H9 (cell line): ENCODE results near the gene PRICKLE3. TPM values are rescaled to one million over a fixed set of nuclear protein-coding genes. Genes with fewer than 3 reads are reported as not detected.

Experiments
- DNase-seq: peaks from one replicate; pipeline ENCODE4 v3.0.0-alpha.2; 2017
- H2AFZ ChIP-seq: one replicate; pipeline ENCODE4 v1.6.1; 2013; ENCODE audit warnings: mild to moderate bottlenecking, low read length, control low read depth, moderate library complexity
- H2AK5ac ChIP-seq: 2 replicates; pipeline ENCODE4 v1.6.1; 2013; ENCODE audit warnings: low read length, control low read depth, mixed read lengths; ENCODE audit not compliant: insufficient read length
- H2BK120ac ChIP-seq: one replicate; pipeline ENCODE4 v1.6.1; 2013; ENCODE audit warnings: low read depth, mild to moderate bottlenecking, low read length, control low read depth, inconsistent platforms; ENCODE audit not compliant: poor library complexity, severe bottlenecking
- H2BK12ac ChIP-seq: 2 replicates; pipeline ENCODE4 v1.6.1; 2013; ENCODE audit warnings: low read length, control low read depth, mixed read lengths, low read depth; ENCODE audit not compliant: insufficient read length
- H2BK15ac ChIP-seq: 2 replicates; pipeline ENCODE4 v1.6.1; 2013; ENCODE audit warnings: low read depth, low read length, control low read depth
- H2BK20ac ChIP-seq: one replicate; pipeline ENCODE4 v1.6.1; 2013; ENCODE audit warnings: low read depth, mild to moderate bottlenecking, low read length, control low read depth, inconsistent platforms; ENCODE audit not compliant: poor library complexity, severe bottlenecking
- H2BK5ac ChIP-seq: 2 replicates; pipeline ENCODE4 v1.6.1; 2013; ENCODE audit warnings: low read length, control low read depth, mixed read lengths; ENCODE audit not compliant: insufficient read length
- H3K14ac ChIP-seq: 2 replicates; pipeline ENCODE4 v1.6.1; 2013; ENCODE audit warnings: low read length, control low read depth; ENCODE audit not compliant: insufficient read depth
- H3K18ac ChIP-seq: 2 replicates; pipeline ENCODE4 v1.6.1; 2013; ENCODE audit warnings: low read depth, mild to moderate bottlenecking, mixed read lengths, low read length, control low read depth; ENCODE audit not compliant: insufficient read length
- H3K23ac ChIP-seq: 2 replicates; pipeline ENCODE4 v1.6.1; 2013; ENCODE audit warnings: low read length, control low read depth, mixed read lengths, low read depth; ENCODE audit not compliant: insufficient read length
- H3K23me2 ChIP-seq: 2 replicates; pipeline ENCODE4 v1.6.1; 2013; ENCODE audit warnings: low read depth, mild to moderate bottlenecking, mixed read lengths, low read length, control low read depth; ENCODE audit not compliant: insufficient read length, poor library complexity, severe bottlenecking
- H3K27ac ChIP-seq: 2 replicates; pipeline ENCODE4 v1.5.1; 2013; ENCODE audit warnings: low read length, control low read depth, mixed read lengths, low read depth; ENCODE audit not compliant: insufficient read length
- H3K27me3 ChIP-seq: 2 replicates; pipeline ENCODE4 v1.6.1; 2013; ENCODE audit warnings: low read length, control low read depth, inconsistent platforms; ENCODE audit not compliant: insufficient read depth
- H3K4ac ChIP-seq: 2 replicates; pipeline ENCODE4 v1.6.1; 2013; ENCODE audit warnings: low read depth, mild to moderate bottlenecking, control low read depth, inconsistent platforms, low read length, moderate library complexity
- H3K4me1 ChIP-seq: 2 replicates; pipeline ENCODE4 v1.6.1; 2013; ENCODE audit warnings: low read length, control low read depth, inconsistent platforms; ENCODE audit not compliant: insufficient read depth
- H3K4me2 ChIP-seq: 2 replicates; pipeline ENCODE4 v1.6.1; 2013; ENCODE audit warnings: low read length, control low read depth, mixed read lengths; ENCODE audit not compliant: insufficient read length, insufficient read depth
- H3K56ac ChIP-seq: 2 replicates; pipeline ENCODE4 v1.6.1; 2013; ENCODE audit warnings: low read depth, mild to moderate bottlenecking, mixed read lengths, low read length, control low read depth; ENCODE audit not compliant: insufficient read length
- H3K79me1 ChIP-seq: 2 replicates; pipeline ENCODE4 v1.6.1; 2013; ENCODE audit warnings: low read depth, mild to moderate bottlenecking, moderate library complexity, low read length, control low read depth, inconsistent platforms; ENCODE audit not compliant: insufficient read depth, poor library complexity, severe bottlenecking
- H3K79me2 ChIP-seq: 2 replicates; pipeline ENCODE4 v1.6.1; 2013; ENCODE audit warnings: low read length, control low read depth, inconsistent platforms; ENCODE audit not compliant: insufficient read depth
- H3K9ac ChIP-seq: 2 replicates; pipeline ENCODE4 v1.6.1; 2013; ENCODE audit warnings: low read length, control low read depth, mixed read lengths; ENCODE audit not compliant: insufficient read length; ENCODE audit errors: extremely low read depth
- H3K9me3 ChIP-seq: one replicate; pipeline ENCODE4 v1.6.1; 2013; ENCODE audit warnings: low read depth, low read length, inconsistent platforms; ENCODE audit not compliant: control insufficient read depth
- H3T11ph ChIP-seq: one replicate; pipeline ENCODE4 v1.6.1; 2013; ENCODE audit warnings: mild to moderate bottlenecking, low read length, control low read depth, inconsistent platforms
- H4K20me1 ChIP-seq: one replicate; pipeline ENCODE4 v1.6.1; 2013; ENCODE audit not compliant: control insufficient read depth, insufficient read length, insufficient read depth
- H4K5ac ChIP-seq: 2 replicates; pipeline ENCODE4 v1.6.1; 2013; ENCODE audit warnings: low read depth, mild to moderate bottlenecking, mixed read lengths, low read length, control low read depth; ENCODE audit not compliant: insufficient read length
- H4K8ac ChIP-seq: replicated peaks from 2 replicates; pipeline ENCODE4 v1.6.1; 2013; ENCODE audit warnings: low read length, control low read depth, mixed read lengths, low read depth; ENCODE audit not compliant: insufficient read length
- H4K91ac ChIP-seq: 2 replicates; pipeline ENCODE4 v1.6.1; 2013; ENCODE audit warnings: low read depth, mild to moderate bottlenecking, moderate library complexity, mixed read lengths, low read length, control low read depth; ENCODE audit not compliant: insufficient read length
- H3K27ac Mint-ChIP-seq, 3 experiments: 2 replicates in 2 of 3; 3 replicates in 1 of 3; pipeline ENCODE4 v1.8.0; 2020 to 2021; ENCODE audit warnings: mixed read lengths in 3 of 3, mild to moderate bottlenecking in 1 of 3, moderate library complexity in 1 of 3
- H3K27me3 Mint-ChIP-seq: 2 replicates; pipeline ENCODE4 v1.8.0; 2021; ENCODE audit warnings: low read depth, mild to moderate bottlenecking, moderate library complexity, mixed read lengths
- H3K36me3 Mint-ChIP-seq, 3 experiments: 2 replicates in 2 of 3; 3 replicates in 1 of 3; pipeline ENCODE4 v1.8.0; 2020 to 2021; ENCODE audit warnings: low read depth in 3 of 3, mixed read lengths in 3 of 3; ENCODE audit not compliant: insufficient read depth in 1 of 3
- H3K4me1 Mint-ChIP-seq, 2 experiments: 2 replicates each; pipeline ENCODE4 v1.8.0; 2020; ENCODE audit warnings: mixed read lengths in 2 of 2
- H3K4me3 Mint-ChIP-seq, 2 experiments: 2 replicates in 1 of 2; 3 replicates in 1 of 2; pipeline ENCODE4 v1.8.0; 2020 to 2021; ENCODE audit warnings: mild to moderate bottlenecking in 2 of 2, mixed read lengths in 2 of 2, moderate library complexity in 1 of 2
- H3K9me3 Mint-ChIP-seq, 2 experiments: 2 replicates in 1 of 2; 3 replicates in 1 of 2; pipeline ENCODE4 v1.8.0; 2020; ENCODE audit warnings: mild to moderate bottlenecking in 2 of 2, mixed read lengths in 2 of 2, moderate library complexity in 1 of 2
- CTCF ChIP-seq: fragments of 200-600 bp; sonication (generic); conservative IDR thresholded peaks from 3 replicates; pipeline ENCODE4 v1.8.0; 2021; ENCODE audit warnings: antibody characterized with exemption, mild to moderate bottlenecking
- WGBS: extraction: QIAGEN DNeasy Blood & Tissue Kit; methylation state at CpG from one replicate; pipeline ENCODE4 v1.1.7; 2013; ENCODE audit warnings: missing lambda C conversion rate, low lambda C conversion rate, mixed read lengths; ENCODE audit not compliant: insufficient read length; ENCODE audit errors: extremely low coverage; 5-methylcytosine and 5-hydroxymethylcytosine counted together
- total RNA-seq: library from RNA; stranded (reverse); gene quantifications from 2 replicates; pipeline ENCODE4 v1.2.1, GENCODE V29; 2021

PRICKLE3 gene
- total RNA-seq, 1 experiment from 2014 or later: 9.7 TPM

DNA sequence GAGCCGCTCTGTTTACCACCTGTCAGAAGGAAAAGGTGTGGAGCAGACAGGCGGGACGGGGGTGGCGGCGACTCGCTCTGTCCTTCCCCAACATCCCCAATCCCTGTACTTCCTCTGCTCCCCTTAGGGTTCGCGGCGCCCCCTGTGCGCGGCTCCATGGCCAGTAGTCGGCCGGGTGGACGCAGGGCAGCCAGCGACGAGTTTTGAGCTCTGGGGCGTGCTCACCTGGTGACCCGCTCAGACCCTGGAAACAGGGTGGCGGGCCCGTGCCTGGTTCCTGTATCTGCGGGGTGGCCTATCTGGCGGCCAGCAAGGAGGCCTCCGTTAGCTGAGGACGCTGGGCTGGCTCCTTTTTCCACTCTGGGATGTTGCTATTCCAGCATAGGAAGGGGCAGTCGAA, 29.0 kb downstream of the PRICKLE3 start:
- peak; percentile 35 for DNase-seq
- no peaks in the 10 kb centered on the region for H4K20me1 ChIP-seq
- H3K27ac ChIP-seq: no peak overlapping the region
- H3K9ac ChIP-seq: no peak overlapping the region
- Mint-ChIP-seq H3K4me1 (peaks cover 3 to 7% of the 10 kb centered on the region in 2 experiments), H3K4me3 (peak overlapping the region in 1 of 2 experiments; percentile 62; a peak in 2 of 5 replicates), H3K27ac (no peak overlapping the region), H3K27me3 (peaks cover 19% of the 10 kb centered on the region), H3K36me3 (peaks cover 3 to 6% (median 4%) of the 10 kb centered on the region in 3 experiments; a peak in 5 of 7 replicates), H3K9me3 (peaks cover 61 to 72% of the 10 kb centered on the region in 2 experiments)
- H4K8ac ChIP-seq: no peak overlapping the region
- H3K4me1 ChIP-seq: no peaks in the 10 kb centered on the region
- no peak overlapping the region for H3K56ac ChIP-seq
- TF ChIP-seq CTCF: no peak
- no peaks in the 10 kb centered on the region for H3K23me2 ChIP-seq
- no peak overlapping the region; the same call in 1 of the 2 replicates for H3K14ac ChIP-seq
- H2BK20ac ChIP-seq: no peak overlapping the region
- no peak overlapping the region for H2BK120ac ChIP-seq
- H3K27me3 ChIP-seq: no peaks in the 10 kb centered on the region; the same call in 1 of the 2 replicates
- H2BK12ac ChIP-seq: no peak overlapping the region
- WGBS: no CpG with 5 or more reads among the region's 25 CpGs
- no peak overlapping the region for H2BK15ac ChIP-seq
- H3K4ac ChIP-seq: no peak overlapping the region
- H2AK5ac ChIP-seq: no peak overlapping the region
- H3K4me2 ChIP-seq: peak overlapping the region; percentile 30
- H3K79me1 ChIP-seq: no peaks in the 10 kb centered on the region
- no peak overlapping the region for H3K18ac ChIP-seq
- H3T11ph ChIP-seq: no peak overlapping the region
- no peak overlapping the region for H4K91ac ChIP-seq
- H3K23ac ChIP-seq: no peak overlapping the region
- H4K5ac ChIP-seq: no peak overlapping the region
- H3K79me2 ChIP-seq: no peaks in the 10 kb centered on the region
- H3K9me3 ChIP-seq: peaks cover 14% of the 10 kb centered on the region
- no peak overlapping the region for H2BK5ac ChIP-seq
- H2AFZ ChIP-seq: no peak overlapping the region
